Right lobe of liver (tissue), 4 donors: ENCODE results near the gene SOBP.

ENCODE experiments used
- POLR2A ChIP-seq: fragments of 450-650 bp; IDR thresholded peaks from one replicate; pipeline ENCODE4 v1.6.1; 2017; ENCODE audit warnings: antibody characterized with exemption, mild to moderate bottlenecking
- TF ChIP-seq, protein P1 (sequence below), 4 donors: fragments of 200-600 bp in 3 of 4; fragments of 450-650 bp in 1 of 4; IDR thresholded peaks; one replicate each; pipeline versions ENCODE4 v1.5.1 to v1.8.0; 2016 to 2022; ENCODE audit warnings: antibody characterized with exemption in 4 of 4, mild to moderate bottlenecking in 2 of 4
- donor health status: DM: no; HTN: no; CAD: no.
- donor health status: DM: no; HTN: no; CAD: no.
- donor health status: DM: no; HTN: yes; CAD: no.

DNA sequence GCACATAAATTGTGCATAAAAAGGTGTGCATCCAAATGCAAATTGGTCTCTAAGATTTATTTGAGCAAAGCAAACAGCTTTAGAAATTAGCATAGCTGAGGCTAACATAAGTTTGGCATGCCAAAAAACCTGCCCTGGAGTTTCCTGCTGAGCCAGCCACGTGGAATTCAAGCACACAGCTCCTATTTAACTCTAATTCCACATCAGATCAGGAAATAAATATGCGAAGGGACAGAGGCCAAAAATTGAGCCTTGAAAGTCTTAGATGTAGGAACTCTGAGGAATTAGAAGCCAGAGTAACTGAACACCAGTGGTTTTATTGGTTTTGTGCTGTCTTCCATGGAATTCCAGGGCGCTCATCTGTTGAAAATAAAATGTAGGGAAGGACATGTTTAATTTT lies 19.6 kb downstream of the SOBP start:
- TF ChIP-seq, protein P1, sequence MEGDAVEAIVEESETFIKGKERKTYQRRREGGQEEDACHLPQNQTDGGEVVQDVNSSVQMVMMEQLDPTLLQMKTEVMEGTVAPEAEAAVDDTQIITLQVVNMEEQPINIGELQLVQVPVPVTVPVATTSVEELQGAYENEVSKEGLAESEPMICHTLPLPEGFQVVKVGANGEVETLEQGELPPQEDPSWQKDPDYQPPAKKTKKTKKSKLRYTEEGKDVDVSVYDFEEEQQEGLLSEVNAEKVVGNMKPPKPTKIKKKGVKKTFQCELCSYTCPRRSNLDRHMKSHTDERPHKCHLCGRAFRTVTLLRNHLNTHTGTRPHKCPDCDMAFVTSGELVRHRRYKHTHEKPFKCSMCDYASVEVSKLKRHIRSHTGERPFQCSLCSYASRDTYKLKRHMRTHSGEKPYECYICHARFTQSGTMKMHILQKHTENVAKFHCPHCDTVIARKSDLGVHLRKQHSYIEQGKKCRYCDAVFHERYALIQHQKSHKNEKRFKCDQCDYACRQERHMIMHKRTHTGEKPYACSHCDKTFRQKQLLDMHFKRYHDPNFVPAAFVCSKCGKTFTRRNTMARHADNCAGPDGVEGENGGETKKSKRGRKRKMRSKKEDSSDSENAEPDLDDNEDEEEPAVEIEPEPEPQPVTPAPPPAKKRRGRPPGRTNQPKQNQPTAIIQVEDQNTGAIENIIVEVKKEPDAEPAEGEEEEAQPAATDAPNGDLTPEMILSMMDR (IDR thresholded peaks at IDR 0.05): no peak
- TF ChIP-seq POLR2A: no peak
